GM12801 (cell line): ENCODE results near the gene ATF7.

ENCODE experiments used
- TF ChIP-seq, protein P1 (sequence below): IDR thresholded peaks from one replicate; pipeline ENCODE4 v1.5.1; 2011; ENCODE audit warnings: control low read depth; ENCODE audit not compliant: insufficient read length; ENCODE audit errors: extremely low read depth

Gene ATF7

DNA sequence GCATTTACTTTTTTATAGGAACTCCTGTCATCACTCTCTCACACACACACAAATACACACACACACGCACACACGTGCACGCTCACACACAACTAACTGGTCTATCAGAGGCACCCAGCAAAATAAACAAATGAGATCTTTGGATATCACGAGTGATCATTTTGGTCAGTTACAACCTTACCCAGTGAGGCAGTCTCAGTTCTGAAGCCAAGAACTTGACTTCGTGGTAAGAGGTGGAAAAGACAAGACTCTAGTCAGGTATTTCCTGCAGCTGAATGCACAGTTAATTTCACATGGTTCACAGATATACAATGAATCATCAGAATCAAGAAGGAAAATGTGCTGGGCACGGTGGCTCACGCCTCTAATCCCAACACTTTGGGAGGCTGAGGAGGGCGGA is 39.4 kb downstream of the ATF7 start:
- TF ChIP-seq, protein P1, sequence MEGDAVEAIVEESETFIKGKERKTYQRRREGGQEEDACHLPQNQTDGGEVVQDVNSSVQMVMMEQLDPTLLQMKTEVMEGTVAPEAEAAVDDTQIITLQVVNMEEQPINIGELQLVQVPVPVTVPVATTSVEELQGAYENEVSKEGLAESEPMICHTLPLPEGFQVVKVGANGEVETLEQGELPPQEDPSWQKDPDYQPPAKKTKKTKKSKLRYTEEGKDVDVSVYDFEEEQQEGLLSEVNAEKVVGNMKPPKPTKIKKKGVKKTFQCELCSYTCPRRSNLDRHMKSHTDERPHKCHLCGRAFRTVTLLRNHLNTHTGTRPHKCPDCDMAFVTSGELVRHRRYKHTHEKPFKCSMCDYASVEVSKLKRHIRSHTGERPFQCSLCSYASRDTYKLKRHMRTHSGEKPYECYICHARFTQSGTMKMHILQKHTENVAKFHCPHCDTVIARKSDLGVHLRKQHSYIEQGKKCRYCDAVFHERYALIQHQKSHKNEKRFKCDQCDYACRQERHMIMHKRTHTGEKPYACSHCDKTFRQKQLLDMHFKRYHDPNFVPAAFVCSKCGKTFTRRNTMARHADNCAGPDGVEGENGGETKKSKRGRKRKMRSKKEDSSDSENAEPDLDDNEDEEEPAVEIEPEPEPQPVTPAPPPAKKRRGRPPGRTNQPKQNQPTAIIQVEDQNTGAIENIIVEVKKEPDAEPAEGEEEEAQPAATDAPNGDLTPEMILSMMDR: no peak

DNA sequence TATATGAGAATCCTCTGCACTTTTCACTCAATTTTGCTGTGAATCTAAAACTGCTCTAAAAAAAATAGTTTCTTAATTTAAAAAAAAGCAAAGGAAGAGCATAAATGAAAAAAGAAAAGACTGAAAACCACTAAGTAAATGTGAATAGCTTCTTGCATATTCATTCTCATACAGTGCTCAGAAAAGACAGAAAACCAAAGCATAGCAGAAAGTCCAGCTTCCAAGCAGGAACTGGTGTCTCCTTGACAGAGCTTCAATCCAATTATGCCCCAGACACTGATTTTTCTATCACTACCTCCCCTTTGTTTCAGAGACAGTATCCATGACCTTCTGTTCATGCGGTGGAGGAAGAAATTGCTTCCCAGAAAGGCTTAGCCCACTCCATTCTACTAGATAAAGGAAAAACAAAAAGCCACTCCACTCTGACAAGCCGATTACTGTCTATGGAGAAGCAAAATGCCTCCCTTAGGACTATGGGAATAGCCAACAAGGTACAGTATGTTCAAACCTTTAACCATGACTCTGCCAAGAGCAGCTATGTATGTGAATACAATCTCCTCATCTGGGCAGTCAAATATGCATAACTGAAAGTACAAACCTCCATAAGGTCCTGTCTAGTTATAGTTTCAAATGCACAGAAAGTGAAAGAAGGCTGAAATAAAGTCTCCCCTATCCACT is 40.6 kb downstream of the ATF7 start:
- TF ChIP-seq, protein P1: no peak

DNA sequence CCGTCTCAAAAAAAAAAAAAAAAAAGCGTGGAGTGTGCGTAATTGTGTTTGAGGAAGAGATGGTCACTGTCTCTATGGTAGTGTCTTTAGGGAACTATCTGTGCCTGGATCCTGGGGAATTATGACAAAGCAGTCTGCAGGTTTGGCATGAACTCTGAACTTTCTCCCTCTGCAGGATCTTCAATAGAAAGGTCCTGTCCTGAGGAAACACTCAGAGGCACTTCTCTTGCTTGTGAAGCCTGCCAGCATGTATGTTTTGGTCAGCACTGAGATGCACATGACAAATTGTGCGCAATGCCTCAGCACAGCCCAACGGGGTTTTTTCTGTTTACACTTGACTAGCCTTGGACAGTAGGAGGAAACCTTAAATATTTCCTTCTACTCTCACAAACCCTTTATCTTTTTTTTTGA is 46.6 kb downstream of the ATF7 start:
- TF ChIP-seq, protein P1: no peak

DNA sequence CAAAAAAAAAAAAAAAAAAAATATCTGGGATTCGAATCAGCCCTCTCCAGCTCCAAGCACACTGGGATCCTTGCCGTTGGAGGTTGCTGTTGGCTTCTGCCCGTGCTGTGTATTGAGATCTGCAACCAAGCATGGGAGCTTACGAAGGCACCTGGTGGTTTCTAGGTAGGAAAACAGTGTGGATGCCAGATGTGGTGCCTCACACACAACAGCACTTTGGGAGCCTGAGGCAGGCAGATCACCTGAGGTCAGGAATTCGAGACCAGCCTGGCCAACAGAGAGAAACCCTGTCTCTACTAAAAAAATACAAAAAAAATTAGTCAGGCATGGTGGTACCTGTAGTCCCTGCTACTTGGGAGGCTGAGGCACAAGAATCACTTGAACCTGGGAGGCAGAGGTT is 47.4 kb downstream of the ATF7 start:
- TF ChIP-seq, protein P1: no peak

DNA sequence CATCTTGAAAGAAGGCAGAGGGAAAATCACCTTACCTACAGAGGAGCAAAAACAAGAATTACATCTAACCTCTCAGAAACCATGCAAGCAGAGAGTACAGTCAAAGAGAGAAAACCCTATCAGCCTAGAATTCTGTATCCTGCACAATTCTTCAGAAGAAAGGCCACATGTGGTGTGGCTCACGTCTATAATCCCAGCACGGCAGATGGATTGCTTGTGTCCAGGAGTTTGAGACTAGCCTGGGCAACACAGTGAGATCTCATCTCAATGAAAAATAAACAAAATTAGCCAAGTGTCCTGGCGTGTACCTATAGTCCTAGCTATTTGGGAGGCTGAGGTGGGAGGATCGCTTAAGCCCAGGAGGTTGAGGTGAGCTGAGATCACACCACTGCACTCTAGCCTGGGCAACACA is 48.2 kb downstream of the ATF7 start:
- TF ChIP-seq, protein P1: no peak

DNA sequence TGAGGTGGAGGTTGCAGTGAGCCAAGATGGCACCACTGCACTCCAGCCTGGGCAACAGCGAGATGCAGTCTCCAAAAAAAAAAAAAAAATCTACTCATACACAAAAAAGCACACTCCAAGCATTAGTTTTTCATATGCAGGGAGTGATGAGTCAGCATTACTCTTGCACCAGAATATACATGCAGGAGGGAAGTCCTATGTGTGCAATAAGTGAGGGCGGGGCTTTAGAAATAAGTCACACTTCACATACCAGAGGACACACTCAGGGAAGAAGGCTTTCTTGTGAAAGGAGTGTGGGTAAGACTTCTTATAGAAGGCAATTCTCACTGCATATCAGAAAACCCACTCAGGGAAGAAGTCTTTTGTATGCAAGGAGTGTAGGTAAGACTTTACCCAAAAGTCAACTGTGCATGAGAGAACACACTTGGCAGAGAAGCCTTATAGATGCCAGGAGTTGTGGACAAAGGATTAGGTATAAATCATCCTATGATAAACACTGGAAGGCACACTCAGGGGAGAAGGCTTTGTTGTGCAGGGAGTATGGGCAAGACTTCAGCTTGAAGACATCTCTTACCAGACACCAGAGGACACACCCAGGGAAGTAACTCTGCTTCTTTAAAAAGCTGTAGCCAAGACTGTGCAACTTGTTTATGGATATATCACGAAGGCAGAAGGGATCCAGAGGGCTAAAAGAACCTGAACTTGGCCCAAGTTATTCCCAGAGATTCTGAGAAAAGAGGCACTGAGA is 50.5 kb downstream of the ATF7 start:
- TF ChIP-seq, protein P1: no peak

DNA sequence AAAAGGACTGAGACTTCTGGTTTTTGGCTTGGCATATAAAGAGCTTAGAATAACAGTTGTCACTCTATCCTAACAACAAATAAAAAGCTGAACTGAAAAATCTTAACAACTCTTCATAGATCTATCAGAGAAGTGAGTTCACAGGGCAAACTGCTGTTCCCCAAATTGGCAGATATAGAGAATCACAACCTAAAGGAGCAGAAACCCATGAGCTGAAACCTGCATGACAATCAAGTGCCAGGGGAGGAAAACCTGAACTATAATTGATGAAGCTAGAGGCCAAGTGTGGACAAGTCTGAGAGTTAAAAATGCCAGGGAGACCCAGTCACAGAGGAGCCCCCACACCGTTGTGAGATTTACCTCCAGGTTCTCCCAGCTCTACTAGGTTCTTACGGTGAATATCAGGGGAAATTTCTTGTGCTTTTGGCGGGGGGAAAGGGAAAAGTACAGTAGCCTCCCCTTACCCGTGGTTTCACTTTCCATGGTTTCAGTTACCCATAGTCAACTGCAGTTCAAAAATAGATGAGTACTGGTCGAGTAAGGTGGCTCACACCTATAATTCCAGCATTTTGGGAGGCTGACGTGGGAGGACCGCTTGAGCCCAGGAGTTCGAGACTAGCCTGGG is 53.9 kb downstream of the ATF7 start:
- TF ChIP-seq, protein P1: no peak
